GM12875 (cell line): ENCODE data around the gene SP8.

ENCODE experiments used
- H3K4me3 ChIP-seq: one replicate; pipeline ENCODE4 v1.5.1; 2011; ENCODE audit warnings: low read depth, low read length, control low read depth
- CTCF ChIP-seq: IDR thresholded peaks from 2 replicates; pipeline ENCODE4 v1.5.1; 2011; ENCODE audit warnings: low read depth, mild to moderate bottlenecking, control low read depth, inconsistent platforms, low read length, moderate library complexity, borderline replicate concordance; ENCODE audit not compliant: insufficient read depth

The SP8 gene

GRCh38 chr7:20794676-20795075 lies 8.0 kb upstream of the SP8 start:
- H3K4me3 ChIP-seq: no peak overlapping the region
- no peak for TF ChIP-seq CTCF

- TF ChIP-seq CTCF: no peak
- H3K4me3 ChIP-seq: no peak overlapping the region
Observed at GRCh38 chr7:20793694-20794394, 7.2 kb upstream of the SP8 start.

DNA sequence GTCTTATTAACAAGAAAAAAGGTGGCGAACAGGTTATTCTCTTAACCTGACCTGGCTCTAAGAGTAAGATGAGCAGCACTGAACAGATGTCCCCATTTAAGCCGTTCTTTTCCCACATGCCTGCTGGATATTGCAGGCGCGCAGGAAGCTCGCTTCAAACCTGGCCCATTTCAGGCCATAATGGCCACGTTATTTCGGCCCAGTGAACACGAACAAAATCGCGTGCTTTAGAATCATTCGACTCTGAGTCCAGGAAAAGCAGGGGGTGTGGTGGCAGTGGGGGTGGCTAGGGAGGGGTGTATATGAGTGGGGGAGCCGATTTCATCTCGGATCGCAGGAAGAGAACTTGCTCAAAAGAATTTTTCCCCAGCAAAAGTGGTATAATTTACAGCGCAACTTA lies 6.6 kb upstream of the SP8 start:
- TF ChIP-seq CTCF: no peak
- no peak overlapping the region for H3K4me3 ChIP-seq

DNA sequence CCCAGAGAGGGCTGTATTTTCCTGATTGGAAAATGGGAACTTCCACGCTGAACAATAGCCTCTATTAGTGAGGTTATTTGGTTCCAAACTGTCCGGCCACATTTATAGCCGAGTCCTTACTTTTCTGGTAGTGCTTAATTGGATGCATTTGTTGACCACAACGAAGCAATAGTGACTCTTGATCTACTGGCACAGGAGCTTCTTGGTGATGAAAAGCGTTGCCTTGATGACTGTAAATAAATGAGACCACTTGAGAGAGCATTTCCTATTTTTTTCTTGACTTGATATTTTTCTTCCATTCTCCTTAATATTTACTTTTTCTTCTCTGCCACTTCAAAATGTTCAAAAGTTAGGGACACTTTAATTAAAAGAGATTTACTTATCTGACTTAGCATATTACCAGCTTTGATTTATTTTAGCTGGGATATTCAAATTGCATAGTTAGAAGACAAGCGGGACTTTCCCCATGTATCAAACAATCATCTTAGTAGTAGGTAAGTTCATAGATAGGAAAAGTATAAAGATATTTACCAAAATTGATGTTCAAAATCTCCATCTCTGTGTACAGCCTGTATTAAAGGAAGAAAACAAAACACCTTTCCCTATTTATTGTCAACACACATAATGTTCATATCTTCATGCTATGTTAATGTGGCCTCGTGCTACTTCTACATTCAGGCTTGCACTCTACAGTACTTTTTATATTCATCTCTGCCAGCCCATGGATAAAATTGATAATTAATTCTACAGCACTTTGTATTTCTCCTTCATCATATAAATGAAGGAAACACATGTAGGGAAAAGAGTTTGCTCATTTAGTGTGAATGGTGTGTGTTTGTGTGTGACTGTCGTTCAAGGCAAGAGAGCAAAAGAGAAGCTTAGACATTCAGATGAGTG lies 5.1 kb upstream of the SP8 start:
- no peak for TF ChIP-seq CTCF
- H3K4me3 ChIP-seq: no peak overlapping the region

DNA sequence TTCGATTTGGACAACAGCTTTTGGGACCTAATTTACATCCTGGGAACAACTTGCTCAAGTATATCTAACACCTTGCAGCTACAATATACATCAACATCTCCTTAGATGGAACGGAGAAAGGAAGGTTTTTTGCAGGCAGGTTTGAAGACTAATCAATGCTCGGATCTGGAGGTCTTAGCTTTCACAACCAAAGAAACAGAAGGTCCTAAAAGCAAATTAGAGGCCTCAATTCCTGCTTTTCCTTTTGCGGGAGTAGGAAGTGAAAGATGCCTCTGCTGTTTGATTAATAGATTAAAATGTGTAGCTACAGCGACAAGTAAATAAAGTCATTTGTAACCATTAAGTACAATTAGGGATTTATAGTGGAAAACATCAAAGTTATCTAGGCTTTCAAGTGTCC lies 3.7 kb upstream of the SP8 start:
- no peak overlapping the region for H3K4me3 ChIP-seq
- no peak for TF ChIP-seq CTCF

DNA sequence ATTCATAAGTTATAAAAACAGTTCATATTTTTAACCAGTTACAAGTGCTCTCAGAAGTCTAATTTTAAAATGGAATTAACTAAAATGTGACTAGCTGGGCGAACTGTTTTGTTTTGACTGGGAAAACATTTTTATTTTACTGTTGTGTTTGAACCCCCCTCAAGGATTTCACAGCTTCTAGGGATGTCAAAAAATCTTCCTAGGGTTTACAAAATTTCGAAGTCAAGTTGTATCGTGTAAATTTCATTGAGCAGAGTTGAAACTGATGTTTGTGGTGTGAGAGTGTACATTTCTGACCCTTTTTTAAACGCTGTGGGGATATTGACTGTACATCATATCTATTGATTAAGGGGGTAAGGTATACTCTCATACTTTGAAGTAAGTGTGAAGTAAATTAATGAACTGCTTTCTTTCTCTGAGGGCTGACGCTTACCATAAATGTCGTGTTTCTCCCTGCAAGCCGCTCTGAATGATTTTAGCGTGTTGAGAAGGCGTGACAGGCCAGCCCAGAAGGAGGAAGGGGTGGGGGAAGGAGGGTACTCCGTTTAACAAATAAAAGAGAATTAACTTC lies 1.8 kb upstream of the SP8 start:
- no peak for TF ChIP-seq CTCF
- no peak overlapping the region for H3K4me3 ChIP-seq
